Measurements from ENCODE around the gene NUDT14. TPM values are rescaled to one million over a fixed set of nuclear protein-coding genes. Genes with fewer than 3 reads are reported as not detected.

NUDT14 gene
- polyA plus RNA-seq, 1 donor from 2014 or later, result 55.0 TPM

- TF ChIP-seq RAD21 (conservative IDR thresholded peaks at IDR 0.05) (no peak), POLR2AphosphoS5 (IDR thresholded peaks at IDR 0.05) (no peak), SMC3 (conservative IDR thresholded peaks at IDR 0.05; ENCODE audit: poor library complexity) (no peak), EZH2 (IDR thresholded peaks at IDR 0.05; ENCODE audit: borderline replicate concordance, insufficient read depth, low read length, poor library complexity, severe bottlenecking) (no peak)
Measured at GRCh38 chr14:105200074-105200473, 19.0 kb upstream of the NUDT14 start (continued).

GRCh38 chr14:105199093-105199492 is 18.0 kb upstream of the NUDT14 start:
- Histone ChIP-seq H4K20me1 (ENCODE audit: insufficient read depth) (no peaks in the 10 kb centered on the region), H3K27ac (ENCODE audit: low read length) (no peak overlapping the region), H2AFZ (ENCODE audit: low read depth, low read length) (no peak overlapping the region), H3K27me3 (ENCODE audit: insufficient read depth, low read depth, low read length) (no peaks in the 10 kb centered on the region), H3F3A (ENCODE audit: insufficient read depth, low read length, poor library complexity, severe bottlenecking) (no peaks in the 10 kb centered on the region), H3K4me2 (ENCODE audit: low read length) (no peak overlapping the region), H3K9ac (ENCODE audit: low read length) (no peak overlapping the region), H3K4me3 (ENCODE audit: low read length) (no peak overlapping the region), H3K79me2 (replicated peaks; ENCODE audit: insufficient read depth, low read length) (no peaks in the 10 kb centered on the region), H3K9me3 (ENCODE audit: low read length) (no peaks in the 10 kb centered on the region), H3K36me3 (ENCODE audit: insufficient read depth, low read length) (no peaks in the 10 kb centered on the region), H3K9me2 (ENCODE audit: insufficient read depth, low read length) (no peaks in the 10 kb centered on the region)
- TF ChIP-seq CTCF (IDR thresholded peaks at IDR 0.05; ENCODE audit: poor library complexity, severe bottlenecking) (no peak), MXI1 (conservative IDR thresholded peaks at IDR 0.05; ENCODE audit: poor library complexity, severe bottlenecking) (no peak), EP300 (conservative IDR thresholded peaks at IDR 0.05; ENCODE audit: poor library complexity, severe bottlenecking) (no peak), TAF1 (IDR thresholded peaks at IDR 0.05; ENCODE audit: low read depth) (no peak), POLR2AphosphoS5 (IDR thresholded peaks at IDR 0.05) (no peak), SMC3 (conservative IDR thresholded peaks at IDR 0.05; ENCODE audit: poor library complexity) (no peak), REST (IDR thresholded peaks at IDR 0.05; ENCODE audit: borderline replicate concordance) (no peak), EZH2 (IDR thresholded peaks at IDR 0.05; ENCODE audit: borderline replicate concordance, insufficient read depth, low read length, poor library complexity, severe bottlenecking) (no peak), RAD21 (conservative IDR thresholded peaks at IDR 0.05) (no peak)

GRCh38 chr14:105198588-105198987 is 17.5 kb upstream of the NUDT14 start:
- TF ChIP-seq MXI1 (conservative IDR thresholded peaks at IDR 0.05; ENCODE audit: poor library complexity, severe bottlenecking), result no peak
- TF ChIP-seq RAD21 (conservative IDR thresholded peaks at IDR 0.05), result no peak
- TF ChIP-seq TAF1 (IDR thresholded peaks at IDR 0.05; ENCODE audit: low read depth), result no peak
- no peak for TF ChIP-seq CTCF (IDR thresholded peaks at IDR 0.05; ENCODE audit: poor library complexity, severe bottlenecking)
- TF ChIP-seq EP300 (conservative IDR thresholded peaks at IDR 0.05; ENCODE audit: poor library complexity, severe bottlenecking), result no peak
- TF ChIP-seq REST (IDR thresholded peaks at IDR 0.05; ENCODE audit: borderline replicate concordance), result no peak
- TF ChIP-seq SMC3 (conservative IDR thresholded peaks at IDR 0.05; ENCODE audit: poor library complexity), result no peak
- no peak for TF ChIP-seq POLR2AphosphoS5 (IDR thresholded peaks at IDR 0.05)
- TF ChIP-seq EZH2 (IDR thresholded peaks at IDR 0.05; ENCODE audit: borderline replicate concordance, insufficient read depth, low read length, poor library complexity, severe bottlenecking), result no peak
- H3K9me2 ChIP-seq (ENCODE audit: insufficient read depth, low read length), result no peaks in the 10 kb centered on the region
- no peak overlapping the region for H3K9ac ChIP-seq (ENCODE audit: low read length)
- H3K9me3 ChIP-seq (ENCODE audit: low read length), result no peaks in the 10 kb centered on the region
- H3K27me3 ChIP-seq (ENCODE audit: insufficient read depth, low read depth, low read length), result no peaks in the 10 kb centered on the region
- H4K20me1 ChIP-seq (ENCODE audit: insufficient read depth), result no peaks in the 10 kb centered on the region
- no peaks in the 10 kb centered on the region for H3F3A ChIP-seq (ENCODE audit: insufficient read depth, low read length, poor library complexity, severe bottlenecking)
- no peak overlapping the region for H2AFZ ChIP-seq (ENCODE audit: low read depth, low read length)
- no peak overlapping the region for H3K4me3 ChIP-seq (ENCODE audit: low read length)
- H3K36me3 ChIP-seq (ENCODE audit: insufficient read depth, low read length), result no peaks in the 10 kb centered on the region
- no peak overlapping the region for H3K4me2 ChIP-seq (ENCODE audit: low read length)
- no peaks in the 10 kb centered on the region for H3K79me2 ChIP-seq (replicated peaks; ENCODE audit: insufficient read depth, low read length)
- no peak overlapping the region for H3K27ac ChIP-seq (ENCODE audit: low read length)

Measured in neural cell (in vitro differentiated cells).